SK-N-SH (cell line): ENCODE data around the gene MS4A10. TPM values are rescaled to one million over a fixed set of nuclear protein-coding genes. Genes with fewer than 3 reads are reported as not detected.
A peak's percentile ranks its signal among the peaks of the same experiment; 100 is the strongest.
"Not testable (repeated sequence)": the region's sequence is repeated elsewhere in the genome, so short reads cannot be mapped to it uniquely, and the experiment has no call there.

Experiments
- CTCF ChIA-PET: fragments of 300-600, 350-600 bp; formaldehyde crosslinking; extraction: SDS; loops from one replicate; lab custom pipeline; 2021; lab: Yijun Ruan, JAX
- POLR2A ChIA-PET: fragments of 350-600 bp; sonication (Branson Sonifier 250); formaldehyde crosslinking; extraction: SDS; loops from one replicate; lab custom pipeline; 2020; ENCODE audit warnings: antibody characterized with exemption, inconsistent platforms; lab: Yijun Ruan, JAX
- DNase-seq: peaks from one replicate; pipeline ENCODE4 v3.0.0; 2012
- H2AFZ ChIP-seq: fragments of 200-600 bp; sonication (generic); 2 replicates; pipeline ENCODE4 v1.8.1; 2016; ENCODE audit warnings: antibody characterized with exemption, mild to moderate bottlenecking, low read depth
- H3F3A ChIP-seq: fragments of 200-600 bp; sonication (generic); replicated peaks from 2 replicates; pipeline ENCODE3; 2016; ENCODE audit warnings: antibody characterized with exemption, mild to moderate bottlenecking; ENCODE audit not compliant: insufficient read depth
- H3K27ac ChIP-seq, 2 experiments: fragments of 200-500 bp in 1 of 2; fragments of 200-600 bp in 1 of 2; sonication (Bioruptor generic) in 1 of 2; sonication (generic), shearing (Covaris generic) in 1 of 2; 2 replicates each; pipeline versions ENCODE4 v1.5.1 to v1.6.1; 2014 to 2016; ENCODE audit warnings: low read depth in 2 of 2, inconsistent platforms in 1 of 2, low read length in 1 of 2, mild to moderate bottlenecking in 1 of 2, mixed read lengths in 1 of 2
- H3K27me3 ChIP-seq: fragments of 200-600 bp; sonication (generic), shearing (Covaris generic); 2 replicates; pipeline ENCODE4 v1.6.1; 2016; ENCODE audit warnings: mixed run types; ENCODE audit not compliant: insufficient read depth
- H3K36me3 ChIP-seq, 2 experiments: fragments of 200-500 bp in 1 of 2; fragments of 200-600 bp in 1 of 2; sonication (Bioruptor generic) in 1 of 2; sonication (generic) in 1 of 2; replicated peaks in 1 of 2; 2 replicates each; pipeline versions ENCODE3 to v1.5.1; 2014 to 2016; ENCODE audit warnings: low read length in 1 of 2, mild to moderate bottlenecking in 1 of 2; ENCODE audit not compliant: insufficient read depth in 2 of 2, control insufficient read depth in 1 of 2
- H3K4me1 ChIP-seq, 2 experiments: fragments of 200-500 bp in 1 of 2; fragments of 200-600 bp in 1 of 2; sonication (Bioruptor generic) in 1 of 2; sonication (generic), shearing (Covaris generic) in 1 of 2; 2 replicates each; pipeline versions ENCODE4 v1.5.1 to v1.6.1; 2014 to 2016; ENCODE audit warnings: low read depth in 1 of 2, low read length in 1 of 2, mixed run types in 1 of 2; ENCODE audit not compliant: insufficient read depth in 2 of 2, control insufficient read depth in 1 of 2
- H3K4me2 ChIP-seq: fragments of 200-600 bp; sonication (generic), shearing (Covaris generic); 2 replicates; pipeline ENCODE4 v1.6.1; 2017; ENCODE audit warnings: mixed run types
- H3K4me3 ChIP-seq, 2 experiments: fragments of 200-500 bp in 1 of 2; fragments of 200-600 bp in 1 of 2; sonication (Bioruptor generic) in 1 of 2; sonication (generic), shearing (Covaris generic) in 1 of 2; 2 replicates each; pipeline versions ENCODE4 v1.5.1 to v1.8.1; 2014 to 2016; ENCODE audit warnings: low read depth in 2 of 2, inconsistent platforms in 1 of 2, low read length in 1 of 2, mild to moderate bottlenecking in 1 of 2, mixed read lengths in 1 of 2, moderate library complexity in 1 of 2
- H3K79me2 ChIP-seq: fragments of 200-600 bp; sonication (generic); 2 replicates; pipeline ENCODE4 v1.8.1; 2017; ENCODE audit warnings: mild to moderate bottlenecking; ENCODE audit not compliant: insufficient read depth
- H3K9ac ChIP-seq: fragments of 200-600 bp; sonication (generic); 2 replicates; pipeline ENCODE4 v1.6.1; 2017; ENCODE audit warnings: mixed run types
- H3K9me2 ChIP-seq: fragments of 200-600 bp; sonication (generic); 2 replicates; pipeline ENCODE4 v1.6.1; 2017; ENCODE audit warnings: mixed run types
- H3K9me3 ChIP-seq: fragments of 200-600 bp; sonication (generic); 2 replicates; pipeline ENCODE4 v1.6.1; 2017; ENCODE audit warnings: mixed run types, mild to moderate bottlenecking, moderate library complexity
- H4K20me1 ChIP-seq: fragments of 200-600 bp; sonication (generic); 2 replicates; pipeline ENCODE4 v1.6.1; 2017; ENCODE audit warnings: mild to moderate bottlenecking, mixed run types; ENCODE audit not compliant: insufficient read depth
- CHD2 ChIP-seq: fragments of 150-350 bp; IDR thresholded peaks from 2 replicates; pipeline ENCODE4 v1.6.1; 2018; ENCODE audit warnings: low read length; ENCODE audit not compliant: partially characterized antibody
- FOXJ3 ChIP-seq: sonication (generic); formaldehyde crosslinking; IDR thresholded peaks from 2 replicates; pipeline ENCODE4 v1.5.1; 2020; ENCODE audit warnings: mild to moderate bottlenecking, missing genetic modification reagents
- GABPA ChIP-seq: IDR thresholded peaks from 2 replicates; pipeline ENCODE4 v1.4.0; 2012; ENCODE audit warnings: low read depth, mild to moderate bottlenecking
- GATA2 ChIP-seq: sonication (generic); formaldehyde crosslinking; IDR thresholded peaks from 2 replicates; pipeline ENCODE4 v1.5.0; 2020; ENCODE audit warnings: mild to moderate bottlenecking, missing genetic modification reagents
- MXI1 ChIP-seq: IDR thresholded peaks from 2 replicates; pipeline ENCODE4 v1.6.1; 2012; ENCODE audit warnings: mild to moderate bottlenecking, low read depth, low read length, improper control_type of control experiment
- NFIC ChIP-seq: IDR thresholded peaks from 2 replicates; pipeline ENCODE4 v1.4.0; 2012; ENCODE audit warnings: borderline replicate concordance
- RAD21 ChIP-seq: IDR thresholded peaks from 2 replicates; pipeline ENCODE4 v1.6.1; 2012; ENCODE audit warnings: mild to moderate bottlenecking, low read length
- RCOR1 ChIP-seq: fragments of 150-350 bp; IDR thresholded peaks from 2 replicates; pipeline ENCODE4 v1.6.1; 2017; ENCODE audit warnings: antibody characterized with exemption, low read length
- RFX5 ChIP-seq: IDR thresholded peaks from 2 replicates; pipeline ENCODE4 v1.6.1; 2012; ENCODE audit warnings: mild to moderate bottlenecking, improper control_type of control experiment, low read length
- SIN3A ChIP-seq: IDR thresholded peaks from 2 replicates; pipeline ENCODE4 v1.6.1; 2012; ENCODE audit warnings: low read depth, mild to moderate bottlenecking, low read length, moderate library complexity, borderline replicate concordance
- YY1 ChIP-seq: IDR thresholded peaks from 2 replicates; pipeline ENCODE4 v1.4.0; 2012; ENCODE audit warnings: low read depth, mild to moderate bottlenecking
- WGBS: methylation state at CpG from one replicate; pipeline ENCODE4 v1.1.6; 2017; ENCODE audit warnings: low lambda C conversion rate; 5-methylcytosine and 5-hydroxymethylcytosine counted together
- polyA plus RNA-seq, 3 experiments: library from polyadenylated mRNA; depleted of rRNA; stranded (reverse); fragments of >200 nt; gene quantifications; 2 replicates each; pipeline ENCODE4 v1.2.3, GENCODE V29; 2012
- TF ChIP-seq, protein P1 (sequence below): fragments of 200-600 bp; sonication (generic); IDR thresholded peaks from 2 replicates; pipeline ENCODE4 v1.6.1; 2017; ENCODE audit warnings: antibody characterized with exemption, mild to moderate bottlenecking, moderate library complexity

MS4A10 gene
- polyA plus RNA-seq, 1 of the 3 experiments (the other 2 are of a cell fraction), result not detected

DNA sequence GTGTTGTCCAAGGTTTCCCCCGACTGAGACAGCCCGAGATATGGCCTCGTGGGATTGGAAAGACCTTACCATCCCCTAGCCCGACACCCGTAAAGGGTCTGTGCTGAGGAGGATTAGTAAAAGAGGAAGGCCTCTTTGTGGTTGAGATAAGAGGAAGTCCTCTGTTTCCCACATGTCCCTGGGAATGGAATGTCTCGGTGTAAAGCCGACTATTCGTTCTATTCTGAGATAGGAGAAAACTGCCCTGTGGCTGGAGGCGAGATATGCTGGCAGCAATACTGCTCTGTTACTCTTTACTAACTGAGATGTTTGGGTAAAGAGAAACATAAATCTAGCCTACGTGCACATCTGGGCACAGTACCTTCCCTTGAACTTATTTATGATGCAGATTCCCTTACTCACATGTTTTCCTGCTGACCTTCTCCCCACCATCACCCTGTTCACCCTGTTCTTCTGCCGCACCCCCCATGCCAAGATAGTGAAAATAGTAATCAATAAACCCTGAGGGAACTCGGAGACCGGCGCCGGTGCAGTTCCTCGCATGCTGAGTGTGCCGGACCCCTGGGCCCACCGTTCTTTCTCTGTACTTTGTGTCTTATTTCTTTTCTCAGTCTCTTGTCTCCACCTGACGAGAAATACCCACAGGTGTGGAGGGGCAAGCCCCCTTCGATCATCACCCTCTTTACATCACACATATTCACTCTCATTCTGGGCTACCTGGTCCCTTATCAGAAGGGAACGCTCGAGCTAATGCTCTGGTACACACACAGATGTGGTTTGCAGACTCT lies 25.5 kb upstream of the MS4A10 start:
- DNase-seq, H3K79me2 ChIP-seq, H3K9ac ChIP-seq, H3K4me2 ChIP-seq, CTCF ChIA-PET, H3K9me2 ChIP-seq, H3K4me3 ChIP-seq, H3K27ac ChIP-seq, H3F3A ChIP-seq, H2AFZ ChIP-seq, POLR2A ChIA-PET, H3K9me3 ChIP-seq, H4K20me1 ChIP-seq, H3K36me3 ChIP-seq, H3K4me1 ChIP-seq: not testable (repeated sequence)
- 12% methylated on average over 22 of the region's 22 CpGs for WGBS
- peaks cover 70% of the 10 kb centered on the region for H3K27me3 ChIP-seq

DNA sequence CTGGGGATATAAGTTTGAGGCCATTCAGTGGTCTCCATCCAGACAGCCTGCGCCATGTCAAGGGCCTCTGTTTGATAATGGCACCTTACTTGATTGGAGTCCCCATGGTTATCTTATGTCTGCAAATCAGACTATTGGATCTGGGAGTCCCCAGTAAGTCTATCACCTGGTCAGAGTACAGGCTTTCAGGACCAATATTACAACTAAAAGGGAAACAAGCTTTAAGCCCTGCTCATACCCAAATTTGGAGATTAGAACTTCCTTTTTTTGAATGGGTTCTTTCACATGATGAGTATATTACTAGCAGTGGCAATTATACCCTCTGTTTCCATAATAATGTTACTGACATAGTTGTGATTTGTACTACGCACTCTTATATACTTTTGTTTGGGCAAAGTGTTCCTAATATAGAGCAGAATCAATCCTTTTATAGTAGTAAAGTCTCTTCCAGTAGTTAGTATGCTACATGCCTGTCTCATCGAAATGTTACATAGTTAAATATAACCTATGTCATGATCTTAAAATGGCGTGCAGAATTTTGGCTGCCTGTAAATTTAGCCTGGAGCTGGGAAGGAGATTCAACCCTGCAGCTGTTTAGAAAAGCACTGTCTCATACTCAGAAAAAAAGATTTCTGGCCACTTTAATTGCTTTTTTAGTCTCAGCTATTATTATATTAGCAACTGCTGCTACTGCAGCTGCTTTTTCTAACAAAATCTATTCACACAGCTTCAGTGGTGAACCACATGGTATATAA lies 23.5 kb upstream of the MS4A10 start:
- Histone ChIP-seq H3K4me3 (no peak overlapping the region), H3K27me3 (peaks cover 73% of the 10 kb centered on the region), H3K9me3 (no peaks in the 10 kb centered on the region), H3K79me2 (no peaks in the 10 kb centered on the region), H3K27ac (no peak overlapping the region), H2AFZ (no peak overlapping the region), H3K9me2 (no peaks in the 10 kb centered on the region), H4K20me1 (no peaks in the 10 kb centered on the region), H3K9ac (no peak overlapping the region), H3F3A (no peaks in the 10 kb centered on the region), H3K4me2 (no peak overlapping the region), H3K36me3 (no peaks in the 10 kb centered on the region), H3K4me1 (no peaks in the 10 kb centered on the region)
- CTCF ChIA-PET, result interaction anchor here (1.7 to 4.1 kb wide), 2 partner anchors 7 to 13 kb away, joined by 4 to 67 read pairs; no protein-coding TSS in a partner anchor
- no peak for DNase-seq
- 9% methylated on average over 4 of the region's 4 CpGs for WGBS
- POLR2A ChIA-PET, result no interaction called here
- no peak for TF ChIP-seq GATA2
- no peak for TF ChIP-seq FOXJ3 (CRISPR knock-in tag)
- TF ChIP-seq MXI1, result no peak
- TF ChIP-seq CHD2, result no peak
- TF ChIP-seq SIN3A, result no peak
- TF ChIP-seq NFIC, result no peak
- TF ChIP-seq YY1, result no peak
- no peak for TF ChIP-seq RCOR1

DNA sequence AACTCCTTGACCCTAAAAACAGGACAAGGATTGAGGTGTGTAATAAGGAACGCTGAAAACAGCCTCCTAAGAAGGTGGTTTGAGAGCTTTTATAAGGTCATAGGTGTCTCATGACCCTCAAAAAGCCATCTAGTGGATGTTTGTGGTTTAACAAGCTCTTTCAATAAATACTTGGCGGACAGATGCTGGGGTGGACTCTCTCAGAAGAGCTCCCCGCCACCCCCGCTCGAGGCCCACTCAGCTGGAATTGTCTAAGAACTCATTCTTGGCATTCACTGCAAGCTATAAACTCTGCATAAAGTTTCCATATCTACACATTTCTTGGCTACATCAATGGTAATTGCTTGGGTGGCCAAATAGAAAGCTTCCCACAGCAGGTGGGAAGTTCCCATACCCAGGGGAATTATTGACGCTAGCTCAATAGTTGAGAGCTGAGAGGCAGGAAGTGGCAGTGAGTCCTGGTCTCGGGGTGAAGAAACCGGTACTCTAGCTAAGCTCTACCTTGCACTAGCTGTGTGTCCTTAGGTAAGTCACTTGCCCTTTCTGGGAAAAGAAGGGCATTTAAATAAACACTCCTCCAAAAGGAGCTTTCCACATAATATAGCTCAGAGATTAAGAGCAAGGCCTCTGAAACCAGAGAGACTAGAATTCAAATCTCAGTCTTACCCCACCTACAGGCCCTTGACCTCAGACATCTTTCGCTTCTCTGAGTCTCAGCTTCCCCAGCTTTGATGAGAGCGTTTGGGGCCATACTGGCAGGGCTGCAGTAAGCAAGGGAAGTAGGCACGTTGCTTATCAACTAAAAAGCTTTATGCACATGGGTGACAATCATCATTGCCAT lies 22.1 kb upstream of the MS4A10 start:
- Histone ChIP-seq H3K4me2 (no peak overlapping the region), H3K9me3 (no peaks in the 10 kb centered on the region), H3K36me3 (no peaks in the 10 kb centered on the region), H3K4me1 (no peaks in the 10 kb centered on the region; a peak in 1 of 4 replicates), H3K9me2 (no peaks in the 10 kb centered on the region)
- DNase-seq, result no peak
- CTCF ChIA-PET, result interaction anchor here (0.9 to 4.1 kb wide), 10 partner anchors 9 to 132 kb away, joined by 3 to 67 read pairs (median 4); no protein-coding TSS in a partner anchor
- WGBS, result 20% methylated on average over 10 of the region's 11 CpGs
- TF ChIP-seq RAD21 (no peak), RFX5 (no peak), GABPA (no peak)
- TF ChIP-seq, protein P1, sequence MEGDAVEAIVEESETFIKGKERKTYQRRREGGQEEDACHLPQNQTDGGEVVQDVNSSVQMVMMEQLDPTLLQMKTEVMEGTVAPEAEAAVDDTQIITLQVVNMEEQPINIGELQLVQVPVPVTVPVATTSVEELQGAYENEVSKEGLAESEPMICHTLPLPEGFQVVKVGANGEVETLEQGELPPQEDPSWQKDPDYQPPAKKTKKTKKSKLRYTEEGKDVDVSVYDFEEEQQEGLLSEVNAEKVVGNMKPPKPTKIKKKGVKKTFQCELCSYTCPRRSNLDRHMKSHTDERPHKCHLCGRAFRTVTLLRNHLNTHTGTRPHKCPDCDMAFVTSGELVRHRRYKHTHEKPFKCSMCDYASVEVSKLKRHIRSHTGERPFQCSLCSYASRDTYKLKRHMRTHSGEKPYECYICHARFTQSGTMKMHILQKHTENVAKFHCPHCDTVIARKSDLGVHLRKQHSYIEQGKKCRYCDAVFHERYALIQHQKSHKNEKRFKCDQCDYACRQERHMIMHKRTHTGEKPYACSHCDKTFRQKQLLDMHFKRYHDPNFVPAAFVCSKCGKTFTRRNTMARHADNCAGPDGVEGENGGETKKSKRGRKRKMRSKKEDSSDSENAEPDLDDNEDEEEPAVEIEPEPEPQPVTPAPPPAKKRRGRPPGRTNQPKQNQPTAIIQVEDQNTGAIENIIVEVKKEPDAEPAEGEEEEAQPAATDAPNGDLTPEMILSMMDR, result peak; percentile 49
- TF ChIP-seq, all 33 proteins: peak for 1
- no peak overlapping the region for H3K27ac ChIP-seq
- H3F3A ChIP-seq, result no peaks in the 10 kb centered on the region
- peaks cover 68% of the 10 kb centered on the region for H3K27me3 ChIP-seq
- no peaks in the 10 kb centered on the region for H4K20me1 ChIP-seq
- POLR2A ChIA-PET, result no interaction called here
- H3K4me3 ChIP-seq, result no peak overlapping the region
- H3K79me2 ChIP-seq, result no peaks in the 10 kb centered on the region
- no peak overlapping the region for H3K9ac ChIP-seq
- no peak overlapping the region for H2AFZ ChIP-seq
